Measurements from ENCODE around the gene DLGAP5.

GRCh38 chr14:55130196-55130550 lies 61.2 kb downstream of the DLGAP5 start:
- TF ChIP-seq CTCF (IDR thresholded peaks at IDR 0.05) (no peak), POLR2A (IDR thresholded peaks at IDR 0.05) (no peak)
